Cardiac muscle cell (in vitro differentiated cells and primary cell): ENCODE results near the gene TGFBR3. TPM values are rescaled to one million over a fixed set of nuclear protein-coding genes. Genes with fewer than 3 reads are reported as not detected.

Source experiments
- DNase-seq, 2 donors: peaks; one replicate each; pipeline versions ENCODE4 v3.0.0 to v3.0.0-alpha.2; 2010 to 2017; ENCODE audit warnings: low read depth in 1 of 2, low spot score in 1 of 2
- H3K27ac ChIP-seq: fragments of 200-600 bp; sonication (generic); 2 replicates; pipeline ENCODE4 v1.5.1; 2016
- H3K27me3 ChIP-seq: fragments of 200-600 bp; sonication (generic); 2 replicates; pipeline ENCODE4 v1.6.0; 2016; ENCODE audit warnings: control low read depth
- H3K36me3 ChIP-seq: fragments of 200-600 bp; sonication (generic); 2 replicates; pipeline ENCODE4 v1.5.1; 2016; ENCODE audit warnings: control low read depth
- H3K4me1 ChIP-seq: fragments of 200-600 bp; sonication (generic); 2 replicates; pipeline ENCODE4 v1.8.1; 2017; ENCODE audit warnings: low read depth, mild to moderate bottlenecking, mixed run types
- H3K4me3 ChIP-seq: fragments of 200-600 bp; sonication (generic); 2 replicates; pipeline ENCODE4 v1.5.1; 2016; ENCODE audit warnings: mild to moderate bottlenecking
- H3K9me3 ChIP-seq: fragments of 200-600 bp; sonication (generic); 2 replicates; pipeline ENCODE4 v1.5.1; 2017; ENCODE audit warnings: low read depth, mild to moderate bottlenecking, control low read depth
- CTCF ChIP-seq: IDR thresholded peaks from 2 replicates; pipeline ENCODE4 v1.5.1; 2012; ENCODE audit warnings: low read depth, mild to moderate bottlenecking, low read length
- polyA plus RNA-seq: library from polyadenylated mRNA; unstranded; fragments of >200 nt; fragmentation: Nextera tagmentation; extraction: Ambion mirVana; gene quantifications from 2 replicates; pipeline ENCODE4 v1.2.1, GENCODE V29; 2016
- total RNA-seq: library from RNA; depleted of rRNA; stranded (reverse); fragments of >200 nt; gene quantifications from 2 replicates; pipeline ENCODE4 v1.2.3, GENCODE V29; 2016

TGFBR3 gene
- total and polyA plus RNA-seq, 2 experiments from 2014 or later: 10.3 to 11.8 TPM

DNA sequence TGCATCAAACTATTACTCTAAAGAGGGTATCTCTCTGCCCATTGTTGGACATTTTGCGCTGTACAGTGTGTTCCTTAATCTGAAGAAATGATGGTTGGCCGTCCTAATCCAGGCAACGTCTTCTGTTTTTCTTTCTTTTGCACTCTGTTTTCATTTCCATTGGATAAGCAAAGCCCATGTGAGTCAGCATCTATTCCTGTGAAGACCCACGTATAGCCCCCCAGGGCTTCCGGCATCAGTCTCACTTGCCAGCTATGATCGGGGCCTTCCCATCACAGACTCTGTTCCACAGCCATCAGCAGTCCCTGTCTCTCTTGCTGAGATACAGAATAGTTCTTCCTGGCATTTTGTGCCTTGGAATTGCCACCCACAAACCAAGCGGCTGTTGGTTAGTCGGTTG lies 34.0 kb upstream of the TGFBR3 start:
- DNase-seq: no peak
- Histone ChIP-seq H3K9me3 (no peaks in the 10 kb centered on the region), H3K36me3 (no peaks in the 10 kb centered on the region), H3K4me1 (no peaks in the 10 kb centered on the region), H3K27me3 (no peaks in the 10 kb centered on the region), H3K27ac (no peak overlapping the region), H3K4me3 (no peak overlapping the region)
- no peak for TF ChIP-seq CTCF

GRCh38 chr1:91916811-91917460 lies 31.0 kb upstream of the TGFBR3 start:
- H3K27me3 ChIP-seq: no peaks in the 10 kb centered on the region
- no peaks in the 10 kb centered on the region for H3K9me3 ChIP-seq
- H3K36me3 ChIP-seq: no peaks in the 10 kb centered on the region
- no peak for TF ChIP-seq CTCF
- H3K4me1 ChIP-seq: no peaks in the 10 kb centered on the region
- no peak overlapping the region for H3K27ac ChIP-seq
- DNase-seq: no peak
- H3K4me3 ChIP-seq: no peak overlapping the region

DNA sequence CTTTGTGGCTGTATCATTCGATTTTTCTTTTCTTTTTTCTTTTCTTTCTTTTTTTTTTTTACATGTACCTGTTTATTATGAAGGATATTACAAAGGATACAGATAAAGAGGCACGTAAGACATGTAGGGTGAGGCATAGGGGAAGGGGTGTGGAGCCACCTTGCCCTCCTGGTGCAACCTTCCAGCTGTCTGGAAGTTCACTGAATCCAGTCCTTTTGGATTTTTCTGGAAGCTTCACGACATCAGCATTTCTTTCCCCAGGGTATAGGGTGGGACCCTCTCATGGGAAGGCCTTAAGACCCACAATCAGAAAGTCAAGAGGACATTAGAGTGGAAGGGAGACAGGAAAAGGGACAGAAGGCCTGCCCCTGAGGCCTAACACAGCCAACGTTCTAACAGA lies 30.1 kb upstream of the TGFBR3 start:
- no peak for TF ChIP-seq CTCF
- DNase-seq: no peak
- H3K36me3 ChIP-seq: no peaks in the 10 kb centered on the region
- H3K4me1 ChIP-seq: no peaks in the 10 kb centered on the region
- H3K27ac ChIP-seq: no peak overlapping the region
- no peaks in the 10 kb centered on the region for H3K27me3 ChIP-seq
- no peak overlapping the region for H3K4me3 ChIP-seq
- no peaks in the 10 kb centered on the region for H3K9me3 ChIP-seq

GRCh38 chr1:91913018-91913417 lies 27.1 kb upstream of the TGFBR3 start:
- no peak overlapping the region for H3K27ac ChIP-seq
- H3K9me3 ChIP-seq: no peaks in the 10 kb centered on the region
- no peak for TF ChIP-seq CTCF
- no peaks in the 10 kb centered on the region for H3K4me1 ChIP-seq
- no peaks in the 10 kb centered on the region for H3K27me3 ChIP-seq
- DNase-seq: peak in 1 of 2 donors; percentile 52
- H3K4me3 ChIP-seq: no peak overlapping the region
- H3K36me3 ChIP-seq: no peaks in the 10 kb centered on the region

DNA sequence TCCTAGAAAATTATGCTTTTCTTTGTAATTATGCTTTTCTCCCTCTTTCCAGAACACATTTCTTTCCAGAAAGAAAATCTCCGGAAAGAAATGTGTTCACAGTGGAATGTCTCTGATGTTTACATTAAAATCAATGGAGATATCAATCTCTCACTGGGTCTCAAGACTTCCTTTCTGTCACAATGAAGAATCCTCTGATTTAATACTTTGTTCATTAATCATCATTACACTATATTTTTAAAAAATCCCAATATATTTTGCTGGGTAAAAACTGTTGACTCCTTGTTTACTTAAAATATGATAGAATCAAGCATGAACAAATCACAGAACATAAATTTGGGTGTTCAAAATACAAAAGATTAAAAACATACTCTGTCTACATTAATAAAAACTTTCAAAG lies 26.3 kb upstream of the TGFBR3 start:
- no peaks in the 10 kb centered on the region for H3K4me1 ChIP-seq
- no peaks in the 10 kb centered on the region for H3K36me3 ChIP-seq
- no peaks in the 10 kb centered on the region for H3K27me3 ChIP-seq
- no peak overlapping the region for H3K4me3 ChIP-seq
- no peak overlapping the region for H3K27ac ChIP-seq
- TF ChIP-seq CTCF: no peak
- no peaks in the 10 kb centered on the region for H3K9me3 ChIP-seq
- no peak for DNase-seq

DNA sequence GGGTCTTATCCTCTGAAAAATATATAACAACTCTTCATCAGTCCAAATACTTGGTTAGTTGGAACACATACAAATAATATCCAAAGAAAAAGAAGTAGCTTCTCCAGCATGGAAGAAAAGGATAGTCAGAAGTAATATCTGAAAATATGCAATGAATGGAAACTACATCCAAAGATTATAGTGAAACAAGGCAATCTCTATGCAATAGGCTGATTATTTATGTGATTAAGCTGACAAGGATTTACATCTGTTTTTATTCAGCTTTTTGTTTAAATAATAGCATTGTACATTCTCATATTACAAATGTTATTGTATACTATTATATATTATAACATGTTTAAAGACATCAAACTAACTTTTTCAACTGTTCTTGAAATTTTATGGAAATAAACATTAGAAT lies 15.3 kb upstream of the TGFBR3 start:
- Histone ChIP-seq H3K4me1 (peaks cover 11% of the 10 kb centered on the region), H3K27ac (no peak overlapping the region), H3K4me3 (no peak overlapping the region), H3K36me3 (no peaks in the 10 kb centered on the region), H3K9me3 (no peaks in the 10 kb centered on the region), H3K27me3 (no peaks in the 10 kb centered on the region)
- no peak for TF ChIP-seq CTCF
- no peak for DNase-seq
